Astrocyte of the cerebellum (primary cell): ENCODE measurements around the gene IMP3.
A peak's percentile ranks its signal among the peaks of the same experiment; 100 is the strongest.

Experiments
- DNase-seq: peaks from one replicate; pipeline ENCODE4 v3.0.0-alpha.2; 2011; ENCODE audit warnings: low read depth
- H3K4me3 ChIP-seq: 2 replicates; pipeline ENCODE4 v1.5.1; 2011; ENCODE audit warnings: mild to moderate bottlenecking, low read depth, low read length, moderate library complexity
- CTCF ChIP-seq: IDR thresholded peaks from 2 replicates; pipeline ENCODE4 v1.5.1; 2012; ENCODE audit warnings: low read length, low read depth, moderate library complexity, mild to moderate bottlenecking; ENCODE audit errors: missing control alignments
- in situ Hi-C: cut with HindIII; loops from 2 replicates; pipeline ENCODE4 v1.10.0; 2017; ENCODE audit warnings: low sequenced_read_pairs

The IMP3 gene

GRCh38 chr15:75644376-75644775, 4.4 kb upstream of the IMP3 start:
- H3K4me3 ChIP-seq = no peak overlapping the region
- DNase-seq = no peak
- TF ChIP-seq CTCF = no peak
- in situ Hi-C loops = loop anchor here (25.0 kb wide), 2 partner anchors 168 to 182 kb away; partner anchors contain the start of gene SIN3A

GRCh38 chr15:75641603-75642002, 1.6 kb upstream of the IMP3 start:
- no peak for DNase-seq
- no peak overlapping the region for H3K4me3 ChIP-seq
- no peak for TF ChIP-seq CTCF
- in situ Hi-C loops = loop anchor here (25.0 kb wide), 2 partner anchors 171 to 179 kb away; partner anchors contain the start of gene SIN3A

GRCh38 chr15:75641179-75641503, 1.1 kb upstream of the IMP3 start:
- in situ Hi-C loops = loop anchor here (25.0 kb wide), 2 partner anchors 171 to 179 kb away; partner anchors contain the start of gene SIN3A
- H3K4me3 ChIP-seq = peak overlapping the region; percentile 90
- no peak for TF ChIP-seq CTCF
- no peak for DNase-seq

- H3K4me3 ChIP-seq = peak overlapping the region; percentile 90
- no peak for DNase-seq
- TF ChIP-seq CTCF = peak; percentile 38
- in situ Hi-C loops = loop anchor here (25.0 kb wide), 2 partner anchors 172 to 178 kb away; partner anchors contain the start of gene SIN3A
Measured at GRCh38 chr15:75640483-75641178, 607 bp upstream of the IMP3 start.

GRCh38 chr15:75639191-75639708, 774 bp downstream of the IMP3 start:
- in situ Hi-C loops = loop anchor here (25.0 kb wide), 2 partner anchors 173 to 177 kb away; partner anchors contain the start of gene SIN3A
- DNase-seq = no peak
- H3K4me3 ChIP-seq = peak overlapping the region; percentile 90
- TF ChIP-seq CTCF = no peak

- in situ Hi-C loops = loop anchor here (25.0 kb wide), 2 partner anchors 175 kb away; partner anchors contain the start of gene SIN3A
Measured at GRCh38 chr15:75637245-75638009, 2.6 kb downstream of the IMP3 start.

More at GRCh38 chr15:75637245-75638009, 2.6 kb downstream of the IMP3 start:
- TF ChIP-seq CTCF = no peak
- no peak overlapping the region for H3K4me3 ChIP-seq
- no peak for DNase-seq
